Prostate gland (tissue), 2 donors: ENCODE results near the gene PRDM16.

Experiments
- CTCF ChIP-seq, 4 experiments: fragments of 200-600 bp in 2 of 4; fragments of 450-650 bp in 2 of 4; sonication (generic) in 2 of 4; IDR thresholded peaks; 1 replicate in 3 of 4; 2 replicates in 1 of 4; pipeline ENCODE4 v1.5.1; 2016 to 2019; ENCODE audit warnings: antibody characterized with exemption in 4 of 4, mild to moderate bottlenecking in 2 of 4, moderate library complexity in 2 of 4
- POLR2A ChIP-seq: fragments of 450-650 bp; IDR thresholded peaks from one replicate; pipeline ENCODE4 v1.6.1; 2016; ENCODE audit warnings: antibody characterized with exemption, mild to moderate bottlenecking
- POLR2AphosphoS5 ChIP-seq: sonication (generic); formaldehyde crosslinking; IDR thresholded peaks from one replicate; pipeline ENCODE4 v1.6.1; 2017; ENCODE audit warnings: antibody characterized with exemption

- TF ChIP-seq POLR2AphosphoS5 = no peak
- no peak for TF ChIP-seq CTCF (IDR thresholded peaks at IDR 0.05)
- no peak for TF ChIP-seq POLR2A
These were observed 346.5 kb downstream of the PRDM16 start for GRCh38 chr1:3415260-3416090.
